Left lung (tissue), 10 donors: ENCODE measurements around the gene LRP1-AS. TPM values are rescaled to one million over a fixed set of nuclear protein-coding genes. Genes with fewer than 3 reads are reported as not detected.
A peak's percentile ranks its signal among the peaks of the same experiment; 100 is the strongest.

Source experiments
- ATAC-seq: fragments of 200-7000 bp; cut with Tn5 transposase; one replicate; pipeline ENCODE4 v1.9.1; 2020; ENCODE audit warnings: moderate library complexity
- DNase-seq, 4 donors: peaks; one replicate each; pipeline ENCODE4 v3.0.0-alpha.2; 2013 to 2020
- H3K27ac ChIP-seq, 2 donors: fragments of 200-600 bp; sonication (generic) in 1 of 2; one replicate each; pipeline versions ENCODE4 v1.5.0 to v1.8.0; 2020 to 2021
- H3K27me3 ChIP-seq, 2 donors: fragments of 200-600 bp; sonication (generic) in 1 of 2; one replicate each; pipeline versions ENCODE4 v1.5.0 to v1.8.0; 2020 to 2021
- H3K36me3 ChIP-seq, 2 donors: fragments of 200-600 bp; sonication (generic) in 1 of 2; one replicate each; pipeline versions ENCODE4 v1.5.0 to v1.8.0; 2020 to 2021
- H3K4me1 ChIP-seq, 2 donors: fragments of 200-600 bp; one replicate each; pipeline ENCODE4 v1.8.0; 2021
- H3K4me3 ChIP-seq, 2 donors: fragments of 200-600 bp; sonication (generic) in 1 of 2; one replicate each; pipeline versions ENCODE4 v1.5.0 to v1.8.0; 2020 to 2021; ENCODE audit warnings: mild to moderate bottlenecking in 1 of 2
- H3K9me3 ChIP-seq, 2 donors: fragments of 200-600 bp; sonication (generic) in 1 of 2; one replicate each; pipeline versions ENCODE4 v1.5.0 to v1.8.0; 2020 to 2021
- intact Hi-C, 2 donors: fragments of 100-400 bp; cut with DNase I; formaldehyde crosslinking; loops; one replicate each; pipeline versions ENCODE4 v1.11.2 to v1.14.2; 2022
- polyA plus RNA-seq, 6 donors: library from polyadenylated mRNA; unstranded; fragments of 120-200 nt; gene quantifications; one replicate each; pipeline ENCODE4 v1.2.1, GENCODE V29; 2013; ENCODE audit not compliant: insufficient read length in 6 of 6
- total RNA-seq, 2 donors: library from RNA; stranded (reverse); fragmentation: NEBNext Ultra II Directional; extraction: Animal tissue kit (Norgen Biotek cat#: 25700); gene quantifications; one replicate each; pipeline ENCODE4 v1.2.1, GENCODE V29; 2021
- TF ChIP-seq, protein P1 (sequence below), 2 donors: fragments of 200-600 bp; sonication (generic) in 1 of 2; IDR thresholded peaks; one replicate each; pipeline versions ENCODE4 v1.5.0 to v1.8.0; 2021; ENCODE audit warnings: antibody characterized with exemption in 2 of 2
- donor health status: DM: no; HTN: yes; CAD: no.
- donor health status: DM: no; HTN: no; CAD: no.

LRP1-AS gene
- total and polyA plus RNA-seq, 8 donors = 0.24 to 1.0 (median 0.69) TPM; not detected in 3

- no peaks in the 10 kb centered on the region for H3K4me1 ChIP-seq
- intact Hi-C loops = no loop called here
- H3K36me3 ChIP-seq = peaks cover 0 to 85% of the 10 kb centered on the region in 2 donors
- no peak overlapping the region for H3K27ac ChIP-seq
- H3K9me3 ChIP-seq = no peaks in the 10 kb centered on the region
- TF ChIP-seq, protein P1, sequence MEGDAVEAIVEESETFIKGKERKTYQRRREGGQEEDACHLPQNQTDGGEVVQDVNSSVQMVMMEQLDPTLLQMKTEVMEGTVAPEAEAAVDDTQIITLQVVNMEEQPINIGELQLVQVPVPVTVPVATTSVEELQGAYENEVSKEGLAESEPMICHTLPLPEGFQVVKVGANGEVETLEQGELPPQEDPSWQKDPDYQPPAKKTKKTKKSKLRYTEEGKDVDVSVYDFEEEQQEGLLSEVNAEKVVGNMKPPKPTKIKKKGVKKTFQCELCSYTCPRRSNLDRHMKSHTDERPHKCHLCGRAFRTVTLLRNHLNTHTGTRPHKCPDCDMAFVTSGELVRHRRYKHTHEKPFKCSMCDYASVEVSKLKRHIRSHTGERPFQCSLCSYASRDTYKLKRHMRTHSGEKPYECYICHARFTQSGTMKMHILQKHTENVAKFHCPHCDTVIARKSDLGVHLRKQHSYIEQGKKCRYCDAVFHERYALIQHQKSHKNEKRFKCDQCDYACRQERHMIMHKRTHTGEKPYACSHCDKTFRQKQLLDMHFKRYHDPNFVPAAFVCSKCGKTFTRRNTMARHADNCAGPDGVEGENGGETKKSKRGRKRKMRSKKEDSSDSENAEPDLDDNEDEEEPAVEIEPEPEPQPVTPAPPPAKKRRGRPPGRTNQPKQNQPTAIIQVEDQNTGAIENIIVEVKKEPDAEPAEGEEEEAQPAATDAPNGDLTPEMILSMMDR (IDR thresholded peaks at IDR 0.05) = no peak
- no peak overlapping the region for H3K4me3 ChIP-seq
- H3K27me3 ChIP-seq = no peaks in the 10 kb centered on the region
- no peak for DNase-seq
- ATAC-seq = peak; percentile 20
These were observed 24.2 kb upstream of the LRP1-AS start for GRCh38 chr12:57171668-57172067.

GRCh38 chr12:57170927-57171326, 23.5 kb upstream of the LRP1-AS start:
- H3K4me3 ChIP-seq = no peak overlapping the region
- no peak for ATAC-seq
- peaks cover 0 to 85% of the 10 kb centered on the region in 2 donors for H3K36me3 ChIP-seq
- H3K27ac ChIP-seq = no peak overlapping the region
- H3K27me3 ChIP-seq = no peaks in the 10 kb centered on the region
- no peak for DNase-seq
- no peaks in the 10 kb centered on the region for H3K9me3 ChIP-seq
- TF ChIP-seq, protein P1 (IDR thresholded peaks at IDR 0.05) = no peak
- intact Hi-C loops = no loop called here
- H3K4me1 ChIP-seq = no peaks in the 10 kb centered on the region

DNA sequence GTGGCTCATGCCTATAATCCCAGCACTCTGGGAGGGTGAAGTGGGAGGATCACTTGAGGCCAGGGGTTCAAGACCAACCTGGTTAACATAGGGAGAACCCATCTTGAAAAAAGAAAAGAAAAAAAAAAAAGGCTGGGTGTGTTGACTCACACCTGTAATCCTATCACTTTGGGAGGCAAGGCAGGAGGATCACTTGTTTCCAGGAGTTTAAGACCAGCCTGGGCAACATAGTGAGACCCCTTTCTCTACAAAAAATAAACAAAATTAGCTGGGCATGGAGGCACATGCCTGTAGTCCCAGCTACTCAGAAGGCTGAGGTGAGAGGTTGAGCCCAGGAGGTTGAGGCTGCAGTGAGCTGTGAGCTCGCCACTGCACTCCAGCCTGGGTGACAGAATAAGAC, 23.0 kb upstream of the LRP1-AS start:
- H3K36me3 ChIP-seq = peaks cover 0 to 84% of the 10 kb centered on the region in 2 donors
- DNase-seq (no peak), ATAC-seq (no peak)
- H3K27ac ChIP-seq = no peak overlapping the region
- H3K4me1 ChIP-seq = no peaks in the 10 kb centered on the region
- no peaks in the 10 kb centered on the region for H3K9me3 ChIP-seq
- TF ChIP-seq, protein P1 (IDR thresholded peaks at IDR 0.05) = no peak
- no peak overlapping the region for H3K4me3 ChIP-seq
- H3K27me3 ChIP-seq = no peaks in the 10 kb centered on the region
- intact Hi-C loops = no loop called here

DNA sequence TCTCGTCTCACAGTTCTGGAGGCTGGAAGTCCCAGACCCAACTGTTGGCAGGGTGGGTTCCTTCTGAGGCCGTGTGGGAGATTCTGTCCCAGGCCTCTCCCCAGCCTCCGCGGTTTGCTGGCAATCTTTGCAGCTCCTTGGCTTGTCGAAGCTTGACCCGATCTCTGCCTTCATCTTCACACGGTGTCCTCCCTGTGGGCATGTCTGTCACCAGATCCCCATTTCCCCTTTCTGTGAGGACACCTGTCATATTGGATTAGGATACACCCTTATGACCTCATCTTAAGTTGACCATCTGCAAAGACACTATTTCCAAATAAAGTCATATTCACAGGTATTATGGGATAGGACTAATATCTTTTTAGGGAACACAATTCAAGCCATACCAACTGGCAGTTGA, 22.6 kb upstream of the LRP1-AS start:
- ATAC-seq (no peak), DNase-seq (no peak)
- Histone ChIP-seq H3K4me3 (no peak overlapping the region), H3K9me3 (no peaks in the 10 kb centered on the region), H3K27ac (no peak overlapping the region), H3K27me3 (no peaks in the 10 kb centered on the region), H3K36me3 (peaks cover 0 to 84% of the 10 kb centered on the region in 2 donors), H3K4me1 (no peaks in the 10 kb centered on the region)
- intact Hi-C loops = no loop called here
- TF ChIP-seq, protein P1 (IDR thresholded peaks at IDR 0.05) = no peak

DNA sequence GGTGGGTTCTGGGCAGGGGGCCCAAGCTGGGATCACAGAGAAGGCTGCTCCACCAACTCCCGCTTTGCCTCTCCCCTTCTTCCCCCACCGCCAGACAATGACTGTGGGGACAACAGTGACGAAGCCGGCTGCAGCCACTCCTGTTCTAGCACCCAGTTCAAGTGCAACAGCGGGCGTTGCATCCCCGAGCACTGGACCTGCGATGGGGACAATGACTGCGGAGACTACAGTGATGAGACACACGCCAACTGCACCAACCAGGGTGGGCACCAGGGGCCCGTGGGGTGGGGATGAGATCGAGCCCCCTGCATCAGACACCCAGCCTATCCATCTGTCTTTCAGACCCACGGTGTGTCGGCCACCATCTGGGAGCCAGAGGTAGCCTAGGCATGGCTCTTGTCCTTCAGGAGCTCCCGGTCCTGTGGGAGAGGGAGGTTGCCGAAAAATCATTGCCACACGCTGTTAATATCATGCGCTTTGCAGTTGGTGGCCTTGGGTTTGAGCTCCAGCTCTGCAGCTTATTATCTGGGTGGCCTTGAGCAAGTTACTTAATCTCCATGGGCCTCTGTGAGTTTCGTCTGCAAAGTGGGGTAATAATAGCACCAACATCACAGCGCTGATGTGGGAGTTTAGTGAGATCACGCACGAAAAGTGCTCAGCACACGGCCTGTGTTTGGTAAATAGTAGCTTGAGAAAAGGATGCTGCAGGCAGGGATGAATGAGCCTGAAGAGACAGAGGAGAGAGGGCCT, 21.8 kb upstream of the LRP1-AS start:
- TF ChIP-seq, protein P1 (IDR thresholded peaks at IDR 0.05) = no peak
- Histone ChIP-seq H3K27ac (no peak overlapping the region), H3K27me3 (no peaks in the 10 kb centered on the region), H3K4me3 (no peak overlapping the region), H3K9me3 (no peaks in the 10 kb centered on the region), H3K36me3 (peaks cover 0 to 85% of the 10 kb centered on the region in 2 donors), H3K4me1 (no peaks in the 10 kb centered on the region)
- intact Hi-C loops = no loop called here
- no peak for DNase-seq
- ATAC-seq = no peak
